Jurkat, Clone E6-1 (cell line): ENCODE data around the gene NKX1-2.

Source experiments
- DNase-seq: peaks from one replicate; pipeline ENCODE4 v3.0.0-alpha.2; 2011; ENCODE audit warnings: low read depth, low spot score
- H3K4me3 ChIP-seq: 2 replicates; pipeline ENCODE4 v1.5.1; 2011; ENCODE audit warnings: mild to moderate bottlenecking, low read length, control low read depth, moderate library complexity

The NKX1-2 gene

DNA sequence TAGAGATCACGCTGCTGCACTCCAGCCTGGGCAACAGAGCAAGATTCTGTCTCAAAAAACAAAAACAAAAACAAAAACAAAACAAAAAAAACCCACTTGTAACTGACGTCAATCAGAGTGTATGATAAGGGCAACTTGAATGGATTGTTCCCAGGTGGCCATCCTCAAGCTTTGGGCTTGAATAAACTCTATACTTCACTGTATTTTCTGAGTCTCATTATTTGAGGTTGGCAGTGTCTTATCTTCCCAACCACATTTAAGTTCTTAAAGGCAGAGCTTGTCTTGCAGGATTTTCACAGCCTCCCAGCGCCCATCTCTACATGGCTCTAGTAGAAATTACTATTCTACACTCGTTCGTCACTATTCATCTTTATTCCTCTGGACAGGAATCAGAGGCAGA lies 26.0 kb downstream of the NKX1-2 start:
- no peak for DNase-seq
- no peak overlapping the region for H3K4me3 ChIP-seq

DNA sequence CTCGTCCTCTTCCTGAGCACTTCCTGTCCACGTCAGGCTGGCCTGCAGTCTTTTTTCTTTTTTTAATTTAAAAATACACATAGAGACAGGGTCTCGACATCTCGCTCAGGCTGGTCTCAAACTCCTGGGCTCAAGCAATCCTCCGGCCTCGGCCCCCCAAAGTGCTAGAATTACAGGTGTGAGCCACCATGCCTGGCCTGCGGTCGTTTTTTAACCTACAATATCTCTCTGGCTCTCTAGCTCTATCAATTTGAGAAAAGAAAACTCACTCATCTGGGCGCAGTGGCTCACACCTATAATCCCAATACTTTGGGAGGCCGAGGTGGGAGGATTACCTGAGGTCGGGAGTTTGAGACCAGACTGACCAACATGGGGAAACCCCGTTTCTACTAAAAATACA lies 27.1 kb downstream of the NKX1-2 start:
- no peak for DNase-seq
- no peak overlapping the region for H3K4me3 ChIP-seq

DNA sequence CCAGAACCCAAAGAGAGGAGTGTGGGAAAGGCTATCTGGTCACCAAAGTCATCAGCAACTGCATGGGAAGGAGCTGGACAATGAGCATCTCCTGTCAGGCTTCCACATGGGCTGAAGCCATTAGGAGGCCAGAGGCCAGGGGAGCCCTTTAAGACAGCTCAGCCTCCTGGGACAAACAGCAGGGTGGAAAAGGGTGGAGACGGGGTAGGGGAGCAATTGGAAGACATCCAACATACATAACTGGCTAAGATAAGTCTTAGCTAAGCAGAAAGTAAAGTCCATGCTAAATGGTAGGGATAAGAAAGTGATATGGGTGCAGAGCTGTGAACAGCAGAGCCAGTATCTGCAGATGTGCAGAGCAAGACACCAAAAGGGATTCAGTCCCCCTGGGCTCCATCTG lies 29.6 kb downstream of the NKX1-2 start:
- no peak for DNase-seq
- H3K4me3 ChIP-seq = no peak overlapping the region

DNA sequence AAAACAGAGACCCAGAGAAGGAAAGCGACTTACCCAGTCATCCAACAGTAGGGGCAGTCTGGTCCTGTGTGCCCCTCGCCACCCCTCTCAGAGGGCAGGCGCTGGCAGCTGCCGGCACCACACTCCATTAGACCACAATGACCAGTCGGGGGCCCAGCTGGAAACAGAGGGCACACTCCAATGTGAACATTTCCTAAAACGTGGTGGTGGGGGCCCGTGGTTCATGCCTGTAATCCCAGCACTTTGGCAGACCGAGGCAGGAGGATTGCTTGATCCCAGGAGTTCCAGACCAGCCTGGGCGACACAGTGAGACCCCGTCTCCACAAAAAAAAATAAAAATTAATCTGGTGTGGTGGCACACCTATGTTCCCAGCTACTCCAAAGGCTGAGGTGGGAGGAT lies 30.2 kb downstream of the NKX1-2 start:
- H3K4me3 ChIP-seq = no peak overlapping the region
- no peak for DNase-seq

DNA sequence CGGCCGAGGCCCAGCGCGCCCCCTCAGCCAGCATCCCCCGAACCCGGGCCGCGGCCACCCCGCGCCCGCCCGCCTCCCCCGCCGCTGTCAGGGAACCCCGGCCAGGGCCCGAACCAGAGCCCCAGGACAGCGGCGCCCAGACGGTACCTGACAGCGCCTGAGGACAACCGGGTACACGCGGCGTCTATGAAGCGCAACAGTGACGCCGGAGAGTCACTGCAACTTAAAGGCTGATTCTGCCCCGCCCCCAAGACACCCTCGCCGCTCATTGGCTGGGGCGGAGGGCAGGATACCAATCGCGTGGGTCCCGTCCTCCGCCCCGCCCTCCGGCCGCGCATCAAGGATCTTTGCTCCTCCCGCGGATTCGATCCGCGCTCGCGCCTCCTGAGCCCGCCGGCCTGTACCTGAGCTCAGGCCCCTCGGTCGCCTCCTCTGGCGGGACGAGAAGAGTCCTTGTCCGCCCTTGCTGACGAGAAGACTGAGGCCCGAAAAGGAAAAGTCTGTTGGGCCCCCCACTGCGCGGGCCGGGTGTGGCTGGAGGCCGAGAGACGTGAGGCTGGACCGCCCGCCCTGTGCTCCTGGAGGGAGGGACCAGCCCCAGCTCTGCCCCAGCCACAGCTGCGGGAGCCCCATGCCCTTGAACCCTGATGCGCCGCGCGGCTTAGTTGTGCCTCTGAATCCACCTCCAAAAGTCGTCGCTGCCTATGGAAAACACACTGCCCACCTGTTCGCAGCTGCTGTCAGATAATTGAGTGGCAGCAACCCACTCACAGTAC lies 30.9 kb downstream of the NKX1-2 start, which contains the start of gene OAT:
TSS of gene OAT (minus strand) at position 198 of the 776 bp plus-strand sequence. CDS start 6,752 bp downstream, outside the sequence.
- peak within 1 kb of the TSS; percentile 60 for H3K4me3 ChIP-seq
- DNase-seq = peak; percentile 92

DNA sequence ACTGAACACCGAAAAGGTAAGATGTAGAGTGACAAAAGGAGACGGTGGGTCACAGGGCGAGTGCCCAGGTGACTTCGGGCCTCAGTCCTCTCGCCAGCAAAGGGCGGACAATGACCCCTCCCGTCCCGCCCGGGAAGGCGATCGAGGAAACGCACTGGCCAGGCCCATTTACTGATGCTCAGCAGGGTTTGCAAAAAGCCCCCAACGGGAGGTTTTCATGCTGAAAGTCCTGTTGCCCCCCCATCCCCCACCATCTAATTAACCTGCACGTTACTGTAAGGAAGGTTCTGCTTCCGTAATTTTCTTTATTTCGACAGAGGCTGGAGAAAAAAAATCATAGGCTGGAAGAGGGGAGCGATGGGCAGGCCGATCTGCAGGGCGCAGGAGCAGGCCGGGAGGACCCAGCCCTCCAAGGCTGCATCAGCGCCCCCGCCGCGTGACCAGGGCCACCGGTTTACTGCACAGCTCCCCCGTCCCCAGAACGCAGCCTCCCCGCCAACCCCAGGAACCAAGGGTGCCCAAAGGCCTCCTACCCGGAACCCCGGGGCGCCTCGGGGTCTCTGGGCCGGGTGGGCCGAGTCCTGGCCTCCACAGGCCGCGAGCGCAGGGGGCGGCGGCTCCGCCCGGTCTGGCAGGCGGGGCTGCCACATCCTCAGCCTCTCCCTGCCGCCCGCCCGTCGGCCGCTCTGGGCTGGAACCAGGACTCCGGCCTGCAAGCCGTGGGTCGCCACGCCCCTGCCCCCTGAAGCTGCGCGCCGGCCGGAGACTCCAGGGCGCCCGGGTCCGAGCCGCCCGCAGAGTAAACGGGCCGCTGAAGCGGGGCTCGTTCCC lies 31.7 kb downstream of the NKX1-2 start:
- peak overlapping the region; percentile 60 for H3K4me3 ChIP-seq
- no peak for DNase-seq

DNA sequence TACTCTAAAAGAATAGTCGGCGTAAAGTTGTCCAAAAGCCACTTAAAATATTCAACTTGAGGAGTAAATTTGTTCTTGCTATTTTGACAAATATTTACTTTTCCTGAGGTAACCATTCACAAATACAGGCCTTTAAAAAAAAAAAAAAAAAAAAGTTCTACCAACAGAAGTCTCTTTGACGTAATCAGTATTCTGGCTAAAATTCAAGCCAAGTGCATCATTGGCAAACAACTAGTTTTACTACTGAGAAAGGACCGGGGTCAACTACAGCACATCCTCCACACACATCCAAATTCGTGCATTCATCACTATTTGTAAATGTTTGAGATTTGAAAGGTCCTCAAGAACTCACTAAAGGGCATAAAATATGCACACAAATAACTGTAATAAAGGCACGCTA lies 33.1 kb downstream of the NKX1-2 start:
- no peak for DNase-seq
- no peak overlapping the region for H3K4me3 ChIP-seq

DNA sequence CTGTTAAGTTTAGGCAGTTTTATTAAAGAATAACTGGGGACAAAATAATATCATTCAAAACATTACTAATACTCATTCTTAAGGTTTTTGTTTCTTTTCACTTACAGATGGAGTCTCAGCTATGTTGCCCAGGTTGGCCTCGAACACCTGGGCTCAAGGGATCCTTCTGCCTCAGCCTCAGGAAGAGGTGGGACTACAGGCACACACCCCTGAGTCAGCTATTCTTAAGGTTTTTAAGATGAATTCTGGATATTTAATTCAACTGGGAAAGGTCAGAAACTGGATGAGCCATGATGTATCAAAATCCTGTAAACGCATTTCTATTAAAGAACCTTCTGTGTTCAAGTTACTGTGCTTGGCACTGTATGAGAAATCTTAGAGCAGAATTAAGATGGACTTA lies 34.6 kb downstream of the NKX1-2 start:
- DNase-seq = no peak
- H3K4me3 ChIP-seq = no peak overlapping the region

DNA sequence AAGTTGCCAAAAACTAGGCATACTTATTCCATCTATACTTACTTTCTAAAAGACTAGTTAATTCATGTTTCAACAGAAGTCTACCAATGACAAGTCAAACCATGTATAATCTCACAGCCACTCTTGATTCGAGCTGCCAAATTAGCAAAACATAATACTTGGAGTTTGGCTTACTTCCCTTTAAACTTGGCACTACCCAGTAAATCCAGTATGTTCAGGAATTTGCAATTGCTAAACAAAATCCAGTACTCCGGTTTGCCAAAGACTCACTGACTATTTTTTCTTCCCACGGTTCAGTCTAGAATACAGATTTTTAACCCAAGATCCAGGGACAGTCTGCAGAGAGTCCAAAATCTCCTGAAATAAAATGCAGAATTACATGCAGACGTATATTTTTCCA lies 35.8 kb downstream of the NKX1-2 start:
- DNase-seq = no peak
- no peak overlapping the region for H3K4me3 ChIP-seq

DNA sequence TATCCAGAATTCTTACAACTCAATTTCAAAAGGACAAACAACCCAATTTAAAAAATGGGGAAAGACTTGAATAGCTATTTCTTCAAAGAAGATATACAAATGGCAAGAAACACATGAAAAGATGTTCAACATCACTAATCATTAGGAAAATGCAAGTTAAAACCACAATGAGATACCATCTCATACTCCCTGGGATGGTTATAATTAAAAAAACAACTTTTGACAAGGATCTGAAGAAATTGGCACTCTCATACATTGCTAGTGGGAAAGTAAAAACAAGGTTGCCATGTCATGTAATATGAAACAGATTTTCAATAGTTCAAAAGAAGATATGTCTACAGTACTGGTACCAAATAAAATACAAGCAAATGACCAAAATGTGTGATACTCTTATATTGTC lies 40.1 kb downstream of the NKX1-2 start:
- H3K4me3 ChIP-seq = no peak overlapping the region
- no peak for DNase-seq

DNA sequence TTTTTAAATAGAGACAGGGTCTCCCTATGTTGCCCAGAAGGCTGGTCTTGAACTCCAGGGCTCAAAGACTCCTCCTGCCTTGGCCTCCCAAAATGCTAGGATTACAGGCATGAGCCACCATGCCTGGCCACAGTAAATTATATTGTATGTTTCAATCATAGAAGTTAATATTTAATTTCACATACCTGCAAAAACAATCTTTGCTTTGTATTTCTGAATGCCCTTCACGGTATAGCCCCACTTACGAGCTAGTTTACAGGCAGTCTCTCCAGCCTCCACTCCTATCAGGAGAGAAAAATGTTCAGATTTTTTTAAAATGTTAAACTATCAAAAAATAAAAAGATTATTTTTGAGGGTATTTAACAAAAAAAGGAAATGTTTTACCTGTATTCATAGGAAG lies 41.5 kb downstream of the NKX1-2 start:
- no peak for DNase-seq
- H3K4me3 ChIP-seq = no peak overlapping the region

DNA sequence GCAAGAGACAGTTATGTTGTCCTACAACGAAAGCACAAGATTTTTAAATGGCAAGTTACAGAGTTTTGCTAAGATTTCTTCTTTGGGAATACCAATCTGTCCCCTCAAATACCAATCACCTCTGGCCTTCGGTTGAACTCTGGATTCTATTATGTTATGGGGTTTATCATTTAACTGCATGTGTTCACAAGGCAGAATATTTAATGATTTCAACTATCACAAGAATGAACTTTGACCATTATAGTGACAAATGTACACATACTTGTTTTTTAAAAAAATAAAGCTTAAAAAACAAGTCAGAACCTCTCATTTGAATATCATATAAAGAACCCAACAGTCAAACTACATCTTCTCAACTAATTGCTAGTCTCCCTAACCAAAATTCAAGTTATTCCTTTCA lies 42.4 kb downstream of the NKX1-2 start:
- H3K4me3 ChIP-seq = no peak overlapping the region

DNA sequence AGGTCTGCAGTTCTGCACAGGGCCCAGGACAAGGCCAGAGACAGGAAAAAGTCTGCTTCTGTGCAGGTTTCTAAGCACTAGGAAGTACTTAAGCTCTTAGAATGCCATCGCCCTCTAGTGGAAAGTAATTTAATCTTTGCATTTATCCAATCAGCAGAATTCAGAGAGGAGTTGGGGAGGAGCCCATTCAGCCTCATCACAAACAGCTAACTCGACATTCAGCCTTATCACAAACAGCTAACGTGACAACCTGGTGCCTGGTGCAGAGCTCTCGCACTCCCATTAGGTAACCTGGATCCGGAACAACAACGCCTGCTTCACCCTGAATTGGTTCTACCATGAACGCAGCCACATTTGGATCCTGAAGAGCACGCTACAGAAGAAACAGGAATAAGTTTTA lies 46.3 kb downstream of the NKX1-2 start:
- peak; percentile 93 for DNase-seq
- no peak overlapping the region for H3K4me3 ChIP-seq

More for the DNA sequence above, 42.4 kb downstream of the NKX1-2 start:
- no peak for DNase-seq

DNA sequence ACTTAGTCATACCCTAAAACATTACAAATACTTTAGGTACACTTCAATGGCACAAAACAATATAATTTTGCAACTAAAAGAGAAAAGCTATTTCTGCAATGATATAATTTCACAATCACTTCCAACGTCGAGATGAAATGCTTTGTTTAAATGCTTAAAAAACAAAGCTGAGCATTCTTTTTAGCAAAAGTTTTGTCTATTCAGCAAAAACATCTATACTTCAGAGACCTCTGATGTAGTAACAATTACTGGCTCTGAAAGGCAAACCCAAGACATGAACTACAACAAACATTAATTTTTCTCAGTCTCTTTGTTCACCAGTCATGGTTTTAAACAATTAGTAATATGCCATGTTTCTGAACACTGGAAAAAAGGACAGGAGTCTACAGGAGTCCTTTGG lies 47.6 kb downstream of the NKX1-2 start:
- DNase-seq = no peak
- H3K4me3 ChIP-seq = no peak overlapping the region

DNA sequence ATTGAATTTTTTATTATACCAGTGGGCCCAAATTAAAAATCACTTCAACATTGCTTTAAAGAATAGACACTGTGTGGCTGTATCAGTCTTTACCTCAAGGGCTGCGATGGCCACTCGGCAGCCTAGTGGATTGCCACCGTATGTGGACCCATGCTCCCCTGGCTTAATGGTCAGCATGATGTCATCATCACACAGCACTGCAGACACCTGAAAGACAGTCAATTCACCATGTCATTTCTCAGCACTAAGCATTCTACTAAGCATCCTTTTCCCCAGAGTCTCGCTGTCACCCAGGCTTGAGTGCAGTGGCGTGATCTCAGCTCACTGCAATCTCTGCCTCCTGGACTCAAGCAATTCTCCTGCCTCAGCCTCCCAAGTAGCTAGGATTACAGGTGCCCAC lies 48.2 kb downstream of the NKX1-2 start:
- no peak overlapping the region for H3K4me3 ChIP-seq
- DNase-seq = no peak
